ENCODE data around the gene STRN3.
"Not testable (repeated sequence)": the region's sequence is repeated elsewhere in the genome, so short reads cannot be mapped to it uniquely, and the experiment has no call there.

Gene STRN3

GRCh38 chr14:30907659-30908057 lies 118.5 kb downstream of the STRN3 start:
- DNase-seq (ENCODE audit: low read depth): no peak

- DNase-seq (ENCODE audit: low read depth): no peak
Observed at GRCh38 chr14:30906752-30907658, 119.2 kb downstream of the STRN3 start.

GRCh38 chr14:30903285-30904124 lies 122.7 kb downstream of the STRN3 start:
- DNase-seq (ENCODE audit: low read depth): no peak

- not testable (repeated sequence) for DNase-seq (ENCODE audit: low read depth)
Observed at GRCh38 chr14:30897121-30897520, 129.1 kb downstream of the STRN3 start.

- DNase-seq (ENCODE audit: low read depth): no peak
Observed at GRCh38 chr14:30896435-30896834, 129.7 kb downstream of the STRN3 start.

GRCh38 chr14:30894923-30895515 lies 131.2 kb downstream of the STRN3 start:
- DNase-seq (ENCODE audit: low read depth): no peak

GRCh38 chr14:30893819-30894218 lies 132.4 kb downstream of the STRN3 start:
- DNase-seq (ENCODE audit: low read depth): no peak

- no peak for DNase-seq (ENCODE audit: low read depth)
Observed at GRCh38 chr14:30889244-30889594, 137.0 kb downstream of the STRN3 start.

- DNase-seq (ENCODE audit: low read depth): no peak
Observed at GRCh38 chr14:30888480-30889243, 137.5 kb downstream of the STRN3 start.

- no peak for DNase-seq (ENCODE audit: low read depth)
Observed at GRCh38 chr14:30885840-30886740, 140.1 kb downstream of the STRN3 start.

GRCh38 chr14:30884901-30885300 lies 141.3 kb downstream of the STRN3 start:
- no peak for DNase-seq (ENCODE audit: low read depth)

- no peak for DNase-seq (ENCODE audit: low read depth)
Observed at GRCh38 chr14:30883508-30884294, 142.5 kb downstream of the STRN3 start.

GRCh38 chr14:30882431-30882830 lies 143.7 kb downstream of the STRN3 start:
- DNase-seq (ENCODE audit: low read depth): no peak

- no peak for DNase-seq (ENCODE audit: low read depth)
Observed at GRCh38 chr14:30876692-30877091, 149.5 kb downstream of the STRN3 start.

- DNase-seq (ENCODE audit: low read depth): no peak
Observed at GRCh38 chr14:30875788-30876053, 150.5 kb downstream of the STRN3 start.

GRCh38 chr14:30874999-30875787 lies 151.0 kb downstream of the STRN3 start:
- no peak for DNase-seq (ENCODE audit: low read depth)

- DNase-seq (ENCODE audit: low read depth): peak; percentile 20
Observed at GRCh38 chr14:30874120-30874998, 151.8 kb downstream of the STRN3 start, which contains the start of gene COCH. COCH (plus strand) TSS chr14:30874559; CDS start chr14:30874939, 380 bp downstream.

Measured in activated T-cell treated with anti-CD3 and anti-CD28 coated beads for 24 hours (primary cell).